GM21576 (cell line): ENCODE results near the gene NUMB.

Experiments
- ATAC-seq: cut with Tn5 transposase; IDR thresholded peaks from one replicate; pipeline ENCODE4 v1.9.1; 2021; ENCODE audit warnings: mild to moderate bottlenecking, moderate library complexity; ENCODE audit not compliant: unreplicated experiment

NUMB gene

DNA sequence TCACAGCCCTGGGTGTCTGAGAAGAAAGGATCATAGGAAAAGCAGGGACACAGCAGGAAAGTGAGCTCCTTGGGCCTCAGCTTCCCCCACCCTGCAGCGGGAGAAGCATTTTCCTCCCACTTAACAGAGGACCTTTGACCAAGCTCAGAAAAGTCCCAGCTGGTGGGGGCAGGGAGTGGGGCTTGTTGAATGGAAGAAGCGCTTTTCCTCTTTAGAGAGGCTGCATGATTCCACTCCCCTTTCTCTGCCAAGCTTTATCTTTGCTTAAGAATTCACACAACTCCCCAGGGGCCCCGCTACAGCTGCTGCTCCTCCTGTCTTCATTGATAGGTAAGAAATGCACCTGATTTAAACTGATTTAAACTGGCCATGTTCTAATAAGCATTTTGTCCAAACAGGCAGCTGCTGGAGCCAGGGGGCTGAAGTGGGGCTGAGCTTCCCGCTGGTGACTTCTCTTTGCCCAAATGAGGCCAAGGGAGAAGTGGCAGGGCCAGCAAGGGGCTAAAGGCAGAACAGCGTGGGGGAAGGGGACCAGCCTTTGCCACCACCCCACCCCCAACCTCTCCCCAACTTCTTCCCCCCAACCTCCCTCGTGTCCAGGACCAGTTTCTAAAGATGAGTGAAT, 222.7 kb downstream of the NUMB start:
- no peak for ATAC-seq

- ATAC-seq, result no peak
These were observed 223.6 kb downstream of the NUMB start for GRCh38 chr14:73234586-73235394.

- ATAC-seq, result no peak
These were observed 224.3 kb downstream of the NUMB start for GRCh38 chr14:73234029-73234428.

- no peak for ATAC-seq
These were observed 224.8 kb downstream of the NUMB start for GRCh38 chr14:73233564-73233963.

GRCh38 chr14:73232984-73233383, 225.4 kb downstream of the NUMB start:
- no peak for ATAC-seq

- ATAC-seq, result no peak
These were observed 226.1 kb downstream of the NUMB start for GRCh38 chr14:73231981-73232851.

DNA sequence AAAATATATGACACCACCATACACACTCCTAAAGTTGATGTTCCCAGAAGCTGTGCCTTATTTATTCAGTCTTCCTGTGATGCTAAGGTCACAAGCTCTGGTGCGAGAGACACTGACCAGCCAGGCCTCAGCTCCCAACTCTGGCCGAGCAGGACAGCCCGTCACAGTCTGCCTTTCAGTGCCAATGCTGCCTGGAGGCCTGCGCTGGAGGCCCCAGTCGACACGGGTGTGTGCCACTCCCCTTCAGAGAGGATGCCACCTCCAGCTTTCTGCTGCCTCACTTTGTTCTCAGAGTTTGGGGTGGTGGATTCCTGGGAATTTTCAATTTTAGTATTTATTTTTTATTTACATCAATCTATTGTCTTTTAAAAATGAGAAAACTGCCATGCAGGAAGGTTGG, 228.3 kb downstream of the NUMB start:
- no peak for ATAC-seq

GRCh38 chr14:73227812-73228781, 230.2 kb downstream of the NUMB start:
- ATAC-seq, result no peak

- ATAC-seq, result no peak
These were observed 232.8 kb downstream of the NUMB start for GRCh38 chr14:73225496-73225895.
